Activated CD4-positive, alpha-beta T cell treated with anti-CD3 and anti-CD28 coated beads for 48 hours (primary cell): ENCODE results near the gene RNF5.
A peak's percentile ranks its signal among the peaks of the same experiment; 100 is the strongest.
"Not testable (repeated sequence)": the region's sequence is repeated elsewhere in the genome, so short reads cannot be mapped to it uniquely, and the experiment has no call there.

Experiments used
- DNase-seq: peaks from one replicate; pipeline ENCODE4 v3.0.0-alpha.2; 2020

The RNF5 gene

DNA sequence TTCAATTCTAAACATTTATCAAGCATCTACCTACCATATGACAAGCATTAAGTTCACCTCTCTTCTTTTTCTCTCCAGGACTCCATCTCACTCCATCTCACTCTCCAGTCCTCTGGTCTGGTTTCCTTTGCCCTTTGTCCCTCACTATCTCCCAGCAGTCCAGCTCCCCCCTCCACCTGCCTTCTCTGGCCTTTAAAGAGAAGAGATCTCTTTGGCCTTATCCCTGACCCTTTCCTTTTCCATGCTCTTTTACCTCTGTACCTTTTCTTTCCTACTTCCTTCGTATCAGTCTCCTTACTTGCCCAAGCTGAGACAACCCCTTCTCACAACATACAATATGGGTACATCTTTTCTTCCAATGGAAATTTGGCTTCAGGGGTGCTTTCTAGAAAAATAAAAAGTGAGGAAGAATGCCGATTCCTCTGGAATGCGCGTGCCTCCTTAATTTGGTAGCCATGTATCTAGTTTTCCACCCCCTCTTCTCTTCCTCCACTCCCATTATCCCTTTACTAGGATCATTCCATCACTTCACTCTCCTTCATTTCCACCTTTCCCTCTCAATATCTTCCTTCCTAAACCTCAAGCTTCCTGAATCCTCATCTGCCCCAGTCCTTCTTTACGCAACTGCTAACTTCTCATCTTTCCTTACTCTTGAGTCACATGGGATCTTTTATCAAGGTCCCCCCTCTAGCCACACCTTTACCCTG, 1.6 kb upstream of the RNF5 start:
- DNase-seq: no peak

DNA sequence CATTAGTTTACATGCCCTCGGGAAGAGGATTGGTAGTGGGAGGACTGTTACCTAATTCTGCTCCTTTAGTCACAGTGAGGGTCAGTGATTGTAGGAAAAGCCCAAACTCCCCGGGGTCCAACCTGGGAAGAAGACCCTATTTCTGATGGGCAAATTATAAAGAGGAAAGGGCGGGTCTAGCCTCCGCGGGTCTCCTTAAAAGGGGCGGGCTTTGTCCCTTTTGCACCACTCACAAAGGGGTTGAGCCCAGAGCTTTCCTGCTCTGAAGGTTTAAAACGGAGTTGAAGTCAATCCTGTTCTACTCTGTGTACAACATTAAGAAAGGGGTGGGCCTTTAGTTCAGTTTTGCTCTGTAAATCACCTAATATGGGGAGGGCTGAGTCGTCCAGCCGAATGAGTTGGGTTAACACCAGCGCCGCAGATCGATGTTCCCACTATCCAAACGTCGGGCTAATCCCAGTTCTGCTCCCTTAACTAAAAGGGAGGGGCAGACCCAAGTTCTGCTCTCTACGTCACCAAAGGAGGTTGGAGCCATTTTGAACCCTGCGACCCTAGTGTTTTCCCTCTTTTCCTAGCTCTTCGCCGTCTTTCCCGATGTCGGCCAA, 920 bp upstream of the RNF5 start:
- DNase-seq: peak; percentile 53

GRCh38 chr6:32178547-32179440, 589 bp downstream of the RNF5 start:
- no peak for DNase-seq

GRCh38 chr6:32179766-32180405, 1.7 kb downstream of the RNF5 start:
- DNase-seq: no peak

DNA sequence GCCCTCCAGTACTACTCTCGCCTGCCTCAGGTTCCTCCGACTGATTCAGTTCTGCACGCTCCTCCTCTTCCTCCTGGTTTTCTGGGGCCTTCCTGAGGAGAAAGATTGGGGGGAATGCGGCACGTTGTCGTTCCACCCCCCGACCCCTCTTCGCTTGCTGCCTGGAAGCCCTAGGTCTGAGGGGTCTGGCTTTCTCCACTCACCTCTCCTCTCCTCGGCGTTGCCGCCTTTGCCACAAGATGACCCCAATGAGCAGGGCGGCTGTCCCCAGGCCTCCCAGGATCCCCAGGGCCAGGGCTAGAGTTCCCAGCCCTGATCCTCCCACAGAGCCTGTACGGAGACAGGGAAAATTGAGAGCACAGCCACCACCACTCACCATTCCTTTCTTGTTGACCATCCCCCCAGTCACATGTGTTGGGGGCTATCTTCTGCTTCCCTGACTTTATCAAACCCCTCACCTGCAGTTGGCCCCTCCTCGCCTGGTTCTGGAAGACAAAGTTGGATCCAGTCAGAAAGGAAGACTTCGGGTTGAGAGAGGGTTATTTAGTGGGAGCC, 3.0 kb downstream of the RNF5 start:
- no peak for DNase-seq

DNA sequence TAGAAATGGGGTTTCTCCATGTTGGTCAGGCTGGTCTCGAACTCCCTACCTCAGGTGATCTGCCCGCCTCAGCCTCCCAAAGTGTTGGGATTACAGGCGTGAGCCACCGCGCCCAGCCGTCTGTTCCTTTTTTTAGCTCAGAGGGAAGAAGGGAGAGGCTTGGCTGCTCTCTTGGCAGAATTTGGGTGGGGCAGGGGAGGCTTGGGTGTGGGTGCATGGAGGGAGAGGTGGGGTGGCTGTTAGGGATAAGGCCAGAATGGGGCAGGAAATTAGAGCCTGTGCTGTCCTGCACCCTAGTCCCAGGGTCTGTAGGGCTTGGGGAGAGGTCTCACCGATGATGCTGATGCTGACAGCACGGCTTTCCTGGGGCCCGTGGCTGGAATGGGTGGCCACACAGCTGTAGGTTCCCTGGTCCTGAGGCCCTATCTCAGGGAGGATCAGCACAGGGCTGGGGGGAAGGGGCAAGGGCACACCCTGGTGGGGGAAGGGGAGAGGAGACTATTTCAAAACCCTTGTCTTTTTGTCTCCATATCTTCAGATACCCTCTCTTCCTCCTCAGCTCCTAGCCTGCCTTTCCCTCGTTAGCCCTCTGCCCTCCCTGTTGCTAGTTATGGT, 3.8 kb downstream of the RNF5 start:
- no peak for DNase-seq

GRCh38 chr6:32182555-32182981, 4.4 kb downstream of the RNF5 start:
- DNase-seq: no peak

DNA sequence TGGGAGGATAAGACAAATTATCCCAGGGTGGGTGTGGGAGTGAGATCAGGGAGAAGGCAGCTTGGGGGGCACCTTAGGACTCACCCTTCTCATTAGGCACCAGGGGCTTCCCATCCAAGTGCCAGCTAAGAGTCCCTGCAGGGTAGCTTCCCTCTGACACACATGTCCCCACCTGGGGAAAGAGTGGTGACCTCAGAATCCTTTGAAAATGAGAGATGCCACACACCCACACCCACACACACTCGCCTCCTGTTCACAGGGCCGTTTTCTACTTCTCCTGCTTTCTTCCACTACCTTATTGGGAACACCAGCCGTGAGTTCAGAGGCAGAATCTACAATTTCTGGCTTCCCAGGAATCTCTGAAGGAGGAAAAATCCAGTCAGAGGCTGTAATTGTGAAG, 4.8 kb downstream of the RNF5 start:
- DNase-seq: no peak

- DNase-seq: no peak
Observed at GRCh38 chr6:32183483-32184083, 5.4 kb downstream of the RNF5 start.

- no peak for DNase-seq
Observed at GRCh38 chr6:32184084-32184640, 6.0 kb downstream of the RNF5 start, which contains the start of gene AGER. AGER (minus strand) TSS chr6:32184253; CDS start chr6:32184222, 31 bp downstream.

GRCh38 chr6:32185681-32186131, 7.5 kb downstream of the RNF5 start:
- peak; percentile 71 for DNase-seq

GRCh38 chr6:32186151-32186840, 8.1 kb downstream of the RNF5 start:
- DNase-seq: not testable (repeated sequence)

GRCh38 chr6:32187009-32187709, 9.0 kb downstream of the RNF5 start:
- no peak for DNase-seq

GRCh38 chr6:32187725-32188380, 9.6 kb downstream of the RNF5 start:
- not testable (repeated sequence) for DNase-seq

DNA sequence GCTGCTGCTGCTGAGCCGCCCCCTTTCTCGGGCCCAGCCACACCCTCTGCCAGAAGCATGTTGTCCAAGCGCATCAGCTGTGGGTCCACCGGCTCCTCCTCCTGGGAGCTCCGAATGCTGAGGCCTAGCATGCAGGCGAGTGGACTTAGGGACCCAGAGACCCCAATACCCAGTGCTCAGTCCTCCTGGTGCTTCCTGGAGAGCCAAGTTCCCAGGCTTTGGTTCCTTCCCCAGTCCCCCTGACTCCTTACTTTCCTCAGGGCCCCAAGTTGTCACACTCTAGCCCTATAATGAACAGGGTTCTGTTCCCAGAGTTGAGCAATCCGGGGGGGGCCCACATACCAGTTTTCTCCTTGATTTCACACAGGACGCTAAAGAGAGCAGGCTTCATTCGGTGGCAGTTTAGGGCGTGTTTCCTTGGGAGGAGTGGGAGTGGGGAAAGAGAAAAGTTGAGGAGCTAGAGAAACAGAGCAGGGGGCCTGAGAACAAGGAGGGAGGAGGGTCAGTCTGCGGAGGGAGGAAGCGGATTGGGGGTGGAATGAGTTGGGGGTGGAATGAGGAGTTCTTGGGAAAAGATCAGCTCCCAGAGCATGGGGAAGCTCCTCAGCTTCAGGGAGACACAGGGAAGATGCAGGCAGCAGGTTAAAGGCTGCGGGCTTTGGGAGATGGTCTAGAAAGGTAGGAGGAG, 10.3 kb downstream of the RNF5 start:
- DNase-seq: no peak

GRCh38 chr6:32189069-32189741, 11.0 kb downstream of the RNF5 start:
- no peak for DNase-seq

- DNase-seq: no peak
Observed at GRCh38 chr6:32189742-32190053, 11.5 kb downstream of the RNF5 start.

DNA sequence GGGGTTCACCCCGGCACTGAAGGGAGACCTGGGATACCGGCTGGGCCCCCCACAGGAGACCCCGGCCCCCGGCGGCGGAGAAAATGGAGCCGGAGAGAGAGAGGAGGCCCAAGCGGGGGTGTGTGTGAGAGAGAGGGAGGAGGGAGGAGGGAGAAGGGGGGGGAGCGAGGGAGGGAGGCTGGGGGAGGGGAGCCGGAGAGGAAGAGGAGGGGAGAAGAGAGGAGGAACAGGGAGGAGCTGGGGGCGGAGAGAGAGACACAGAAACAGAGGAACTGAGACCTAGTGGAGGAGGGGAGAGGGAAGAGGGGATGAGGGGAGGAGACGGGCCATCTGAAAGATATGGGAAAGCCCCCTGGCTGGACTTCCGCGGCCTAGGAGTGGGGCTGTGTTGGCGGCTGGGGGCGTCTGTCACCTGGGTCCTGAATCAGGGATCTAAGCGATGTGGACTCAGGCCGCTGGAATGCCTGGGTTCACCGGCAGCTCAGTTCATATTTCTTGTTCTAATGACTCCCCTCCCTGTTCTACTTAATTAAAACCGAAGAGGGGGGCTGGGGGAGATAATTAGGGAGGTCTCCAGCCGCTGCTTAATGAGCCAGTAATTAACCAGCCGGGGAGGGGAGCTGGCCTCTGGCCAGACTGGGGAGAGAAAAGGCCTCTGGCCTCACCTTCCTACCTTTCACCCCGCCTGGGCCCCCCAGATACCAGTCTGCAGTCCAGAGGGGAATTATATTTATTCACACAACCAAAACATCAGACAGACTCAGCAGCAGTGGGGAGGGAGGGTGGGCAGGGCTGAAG, 12.0 kb downstream of the RNF5 start, which contains the start of gene PBX2:
Gene PBX2, minus strand, starts transcription at position 149 of the 798 bp plus-strand sequence. CDS start 287 bp downstream, outside the sequence.
- DNase-seq: peak; percentile 85
